Measurements from ENCODE around the gene AMBRA1. TPM values are rescaled to one million over a fixed set of nuclear protein-coding genes. Genes with fewer than 3 reads are reported as not detected.

AMBRA1 gene
- total and polyA plus RNA-seq, 2 of the 8 experiments (the other 6 are each of a cell fraction or from before 2014, with no cell fraction given) = 14.2 to 37.4 TPM

- Histone ChIP-seq H3K27me3 (replicated peaks in 1 of 4; ENCODE audit: control insufficient read depth in 3 of 4, extremely low read depth in 1 of 4, insufficient read depth in 3 of 4, low read length in 3 of 4) (no peaks in the 10 kb centered on the region), H4K91ac (replicated peaks; ENCODE audit: insufficient read length, low read length) (no peak overlapping the region), H3K4ac (replicated peaks; ENCODE audit: insufficient read length, low read depth, low read length) (no peak overlapping the region), H3K36me3 (ENCODE audit: control insufficient read depth in 2 of 4, insufficient read depth in 4 of 4, low read length in 3 of 4) (peaks cover 0 to 3% (median 1%) of the 10 kb centered on the region in 4 experiments; a peak in 3 of 8 replicates), H3K18ac (ENCODE audit: extremely low read depth, low read length) (no peak overlapping the region), H3K4me1 (replicated peaks in 1 of 4; ENCODE audit: control insufficient read depth in 3 of 4, insufficient read depth in 4 of 4, low read length in 3 of 4) (peaks cover 0 to 5% (median 1%) of the 10 kb centered on the region in 4 experiments; a peak in 3 of 7 replicates), H4K8ac (ENCODE audit: extremely low read depth, insufficient read depth, low read length) (no peak overlapping the region), H4K20me1 (replicated peaks in 1 of 2; ENCODE audit: control insufficient read depth in 1 of 2, insufficient read depth in 2 of 2, low read length in 2 of 2) (peaks cover 0 to 5% of the 10 kb centered on the region in 2 experiments), H2BK5ac (ENCODE audit: low read depth, low read length) (no peak overlapping the region), H3K56ac (replicated peaks; ENCODE audit: insufficient read length, low read depth, low read length) (no peak overlapping the region), H3K27ac (ENCODE audit: low read depth, low read length) (no peak overlapping the region), H2BK15ac (ENCODE audit: low read length) (no peak overlapping the region), H2BK12ac (ENCODE audit: low read depth, low read length) (no peak overlapping the region), H2BK120ac (replicated peaks; ENCODE audit: low read depth, low read length) (no peak overlapping the region), H4K5ac (ENCODE audit: insufficient read length, low read depth, low read length) (no peak overlapping the region), H3K79me1 (ENCODE audit: low read depth, low read length) (no peaks in the 10 kb centered on the region), H3K23ac (ENCODE audit: insufficient read length) (no peak overlapping the region), H3K79me2 (ENCODE audit: control insufficient read depth in 1 of 2, insufficient read depth in 2 of 2, low read length in 2 of 2) (no peaks in the 10 kb centered on the region), H3K23me2 (ENCODE audit: low read depth, low read length) (no peaks in the 10 kb centered on the region), H3K4me2 (ENCODE audit: insufficient read depth in 1 of 2, low read depth in 2 of 2, low read length in 2 of 2) (no peak overlapping the region), H2AFZ (ENCODE audit: low read length) (no peak overlapping the region), H3K9ac (replicated peaks in 1 of 4; ENCODE audit: extremely low read depth in 1 of 4, low read depth in 3 of 4, low read length in 3 of 4) (no peak overlapping the region), H2BK20ac (ENCODE audit: low read length) (no peak overlapping the region), H3K9me3 (ENCODE audit: insufficient read depth in 2 of 2, low read depth in 1 of 2, low read length in 1 of 2) (no peaks in the 10 kb centered on the region), H3K14ac (ENCODE audit: insufficient read length) (no peak overlapping the region), H3K4me3 (ENCODE audit: extremely low read depth in 1 of 4, insufficient read depth in 2 of 4, low read depth in 3 of 4, low read length in 4 of 4) (no peak overlapping the region), H2AK5ac (ENCODE audit: low read depth, low read length) (no peak overlapping the region)
- no peak for FAIRE-seq
- no peak for DNase-seq (ENCODE audit: low read depth in 1 of 2, low spot score in 2 of 2)
- WGBS, 2 experiments (ENCODE audit: extremely low coverage in 1 of 2, insufficient coverage in 1 of 2, insufficient read length in 1 of 2, insufficient replicate concordance in 2 of 2, low coverage in 1 of 2, low lambda C conversion rate in 2 of 2, missing lambda C conversion rate in 1 of 2) = 83% methylated on average over 7 of the region's 7 CpGs; no CpG with 5 or more reads in 1 of the 2 experiments
- ChIA-PET POLR2A (ENCODE audit: partially characterized antibody) (no interaction called here), CTCF (ENCODE audit: partially characterized antibody) (interaction anchor here (0.6 to 2.4 kb wide), 5 partner anchors 9 to 1303 kb away, joined by 3 to 18 read pairs (median 4); no protein-coding TSS in a partner anchor)
- TF ChIP-seq CHD2 (IDR thresholded peaks at IDR 0.05; ENCODE audit: low read length) = no peak
- no peak for TF ChIP-seq SP2 (IDR thresholded peaks at IDR 0.05; ENCODE audit: low read length)
- no peak for TF ChIP-seq CTCF (IDR thresholded peaks at IDR 0.05; ENCODE audit: control extremely low read depth in 1 of 3, insufficient read depth in 1 of 3, low read depth in 1 of 3, low read length in 3 of 3)
- no peak for TF ChIP-seq SRF (IDR thresholded peaks at IDR 0.05; ENCODE audit: low read depth, low read length)
- no peak for TF ChIP-seq CTBP2 (IDR thresholded peaks at IDR 0.05; ENCODE audit: borderline replicate concordance, insufficient read depth, insufficient read length, low read length)
- TF ChIP-seq SP1 (IDR thresholded peaks at IDR 0.05; ENCODE audit: low read depth, low read length) = no peak
- TF ChIP-seq CBX5 (IDR thresholded peaks at IDR 0.05; ENCODE audit: low read depth, low read length) = no peak
- no peak for TF ChIP-seq SAP30 (IDR thresholded peaks at IDR 0.05; ENCODE audit: insufficient read depth, insufficient replicate concordance, low read length)
- TF ChIP-seq RNF2 (IDR thresholded peaks at IDR 0.05; ENCODE audit: borderline replicate concordance, low read depth, low read length, missing control alignments, poor library complexity, severe bottlenecking) = no peak
- no peak for TF ChIP-seq EGR1 (IDR thresholded peaks at IDR 0.05; ENCODE audit: borderline replicate concordance, low read depth, low read length)
- TF ChIP-seq BACH1 (IDR thresholded peaks at IDR 0.05; ENCODE audit: low read length) = no peak
These were observed 171.2 kb downstream of the AMBRA1 start for GRCh38 chr11:46422588-46422987.

Measured in H1 (cell line).